Right atrium auricular region (tissue), 2 donors: ENCODE results near the gene GAREM1. TPM values are rescaled to one million over a fixed set of nuclear protein-coding genes. Genes with fewer than 3 reads are reported as not detected.

Experiments
- DNase-seq: peaks from one replicate; pipeline ENCODE4 v3.0.0-alpha.2; 2019; ENCODE audit warnings: low spot score
- H3K27ac ChIP-seq, 2 donors: fragments of 200-600 bp; sonication (generic); 1 replicate in 1 of 2; 2 replicates in 1 of 2; pipeline ENCODE4 v1.5.1; 2016 to 2019
- H3K27me3 ChIP-seq, 2 donors: fragments of 200-600 bp; sonication (generic); one replicate each; pipeline versions ENCODE4 v1.5.1 to v1.6.0; 2017 to 2019
- H3K36me3 ChIP-seq: fragments of 200-600 bp; sonication (generic); one replicate; pipeline ENCODE4 v1.5.1; 2016
- H3K4me1 ChIP-seq, 2 donors: fragments of 200-600 bp; sonication (generic); one replicate each; pipeline versions ENCODE4 v1.5.1 to v1.6.0; 2017 to 2019
- H3K4me3 ChIP-seq, 2 donors: fragments of 200-600 bp; sonication (generic); 1 replicate in 1 of 2; 2 replicates in 1 of 2; pipeline ENCODE4 v1.5.1; 2017 to 2019; ENCODE audit warnings: mild to moderate bottlenecking in 1 of 2, moderate library complexity in 1 of 2
- H3K9me3 ChIP-seq, 2 donors: fragments of 200-600 bp; sonication (generic); one replicate each; pipeline ENCODE4 v1.5.1; 2019
- CTCF ChIP-seq, 2 donors: fragments of 200-600 bp; sonication (generic); IDR thresholded peaks; one replicate each; pipeline ENCODE4 v1.5.1; 2019; ENCODE audit warnings: antibody characterized with exemption in 2 of 2
- total RNA-seq, 2 donors: library from RNA; depleted of rRNA; stranded (reverse); fragments of >200 nt; gene quantifications; one replicate each; pipeline ENCODE4 v1.1.0, GENCODE V29; 2016

GAREM1 gene
- total RNA-seq, 2 donors from 2014 or later, result 13.6 to 19.3 TPM

- Histone ChIP-seq H3K4me3 (no peak overlapping the region), H3K9me3 (no peaks in the 10 kb centered on the region), H3K27me3 (no peaks in the 10 kb centered on the region), H3K4me1 (peaks cover 0 to 19% of the 10 kb centered on the region in 2 donors), H3K27ac (peak overlapping the region in 1 of 2 donors; percentile 8), H3K36me3 (no peaks in the 10 kb centered on the region)
- TF ChIP-seq CTCF (IDR thresholded peaks at IDR 0.05), result no peak
- DNase-seq, result no peak
Observed at GRCh38 chr18:32355896-32356295, 114.8 kb downstream of the GAREM1 start.

- Histone ChIP-seq H3K9me3 (no peaks in the 10 kb centered on the region), H3K27me3 (no peaks in the 10 kb centered on the region), H3K27ac (no peak overlapping the region)
Observed at GRCh38 chr18:32354518-32354917, 116.2 kb downstream of the GAREM1 start.

GRCh38 chr18:32353257-32353656 lies 117.4 kb downstream of the GAREM1 start:
- Histone ChIP-seq H3K9me3 (no peaks in the 10 kb centered on the region), H3K4me1 (peaks cover 0 to 28% of the 10 kb centered on the region in 2 donors), H3K27ac (no peak overlapping the region), H3K4me3 (no peak overlapping the region), H3K27me3 (no peaks in the 10 kb centered on the region), H3K36me3 (no peaks in the 10 kb centered on the region)
- no peak for TF ChIP-seq CTCF (IDR thresholded peaks at IDR 0.05)
- DNase-seq, result no peak

More at GRCh38 chr18:32354518-32354917, 116.2 kb downstream of the GAREM1 start:
- Histone ChIP-seq H3K4me1 (peaks cover 0 to 33% of the 10 kb centered on the region in 2 donors), H3K36me3 (no peaks in the 10 kb centered on the region), H3K4me3 (no peak overlapping the region)
- TF ChIP-seq CTCF (IDR thresholded peaks at IDR 0.05), result no peak
- DNase-seq, result no peak

GRCh38 chr18:32351032-32351431 lies 119.7 kb downstream of the GAREM1 start:
- H3K36me3 ChIP-seq, result no peaks in the 10 kb centered on the region
- no peak overlapping the region for H3K4me3 ChIP-seq
- no peak for DNase-seq
- no peak for TF ChIP-seq CTCF (IDR thresholded peaks at IDR 0.05)
- H3K27me3 ChIP-seq, result no peaks in the 10 kb centered on the region
- H3K4me1 ChIP-seq, result peaks cover 0 to 40% of the 10 kb centered on the region in 2 donors
- H3K27ac ChIP-seq, result peak overlapping the region; percentile 74 to 85
- no peaks in the 10 kb centered on the region for H3K9me3 ChIP-seq

GRCh38 chr18:32349728-32350395 lies 120.8 kb downstream of the GAREM1 start:
- Histone ChIP-seq H3K36me3 (no peaks in the 10 kb centered on the region), H3K4me1 (peaks cover 0 to 40% of the 10 kb centered on the region in 2 donors), H3K27ac (peak overlapping the region; percentile 74 to 85), H3K27me3 (no peaks in the 10 kb centered on the region), H3K4me3 (no peak overlapping the region), H3K9me3 (no peaks in the 10 kb centered on the region)
- DNase-seq, result peak; percentile 85
- no peak for TF ChIP-seq CTCF (IDR thresholded peaks at IDR 0.05)

GRCh38 chr18:32346671-32347070 lies 124.0 kb downstream of the GAREM1 start:
- H3K36me3 ChIP-seq, result no peaks in the 10 kb centered on the region
- H3K4me1 ChIP-seq, result peaks cover 0 to 40% of the 10 kb centered on the region in 2 donors
- no peaks in the 10 kb centered on the region for H3K9me3 ChIP-seq
- H3K27me3 ChIP-seq, result no peaks in the 10 kb centered on the region
- TF ChIP-seq CTCF (IDR thresholded peaks at IDR 0.05), result no peak
- no peak overlapping the region for H3K4me3 ChIP-seq
- H3K27ac ChIP-seq, result peak overlapping the region; percentile 49 to 85
- no peak for DNase-seq
